LoVo (cell line): ENCODE results near the gene SPATA22.
"Not testable (repeated sequence)": the region's sequence is repeated elsewhere in the genome, so short reads cannot be mapped to it uniquely, and the experiment has no call there.

Source experiments
- DNase-seq: peaks from one replicate; pipeline ENCODE4 v3.0.0-alpha.2; 2016; ENCODE audit warnings: low spot score

Gene SPATA22

DNA sequence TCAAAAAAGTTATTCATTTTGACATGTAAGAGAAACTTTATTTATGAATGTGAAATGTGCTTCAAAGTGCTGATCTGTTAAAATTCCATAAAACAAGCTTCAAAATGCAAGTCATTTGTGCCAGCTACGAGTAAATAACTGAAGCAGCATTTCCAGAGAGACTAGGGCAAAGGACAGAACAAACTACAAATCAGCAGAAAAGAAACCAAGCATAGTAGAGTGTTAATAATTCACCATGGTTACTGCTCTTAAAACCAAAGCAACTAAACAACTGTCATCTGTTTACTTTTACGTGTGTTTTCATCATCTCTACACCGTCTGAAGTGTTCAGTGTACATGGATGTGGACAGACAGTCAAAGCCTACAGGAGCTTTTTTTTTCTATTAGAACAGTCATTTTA, 2.6 kb upstream of the SPATA22 start:
- peak; percentile 15 for DNase-seq

DNA sequence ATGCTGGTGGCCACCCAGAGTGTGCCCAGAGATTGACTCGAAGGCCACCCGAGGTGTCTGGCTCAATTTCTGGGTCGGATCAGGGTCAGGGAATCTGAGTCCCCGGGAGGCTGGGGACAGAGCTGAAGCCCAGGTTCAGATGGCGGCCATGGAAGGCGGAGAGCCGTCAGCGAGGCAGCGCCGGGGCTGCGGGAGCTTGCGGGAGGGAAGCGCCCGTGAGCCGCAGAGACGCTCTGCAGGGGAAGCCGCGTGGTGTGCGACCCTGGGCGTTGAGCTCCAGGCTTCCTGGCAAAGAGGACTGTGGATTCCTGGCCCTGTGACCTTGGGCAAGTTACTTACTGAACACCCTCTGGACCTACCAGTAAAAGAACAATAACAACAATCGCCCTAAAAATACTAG, 518 bp upstream of the SPATA22 start:
- no peak for DNase-seq

DNA sequence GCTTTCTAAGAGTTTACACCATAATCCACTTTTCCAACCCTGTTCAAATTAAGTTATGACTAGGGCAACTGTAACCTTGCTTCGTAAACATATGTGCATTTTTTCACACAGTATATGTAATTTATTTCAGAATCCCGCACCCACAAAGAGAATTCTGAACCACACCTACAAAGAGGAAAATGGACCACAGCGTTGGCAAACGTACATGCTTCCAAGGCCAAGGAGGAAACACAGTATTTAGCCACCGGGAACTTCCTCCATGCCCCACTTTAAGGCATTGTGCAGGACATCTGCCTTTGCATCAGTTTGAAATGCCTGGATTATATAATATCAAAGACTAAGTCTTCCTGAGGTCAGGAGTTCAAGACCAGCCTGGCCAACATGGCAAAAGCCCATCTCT, 2.1 kb downstream of the SPATA22 start:
- DNase-seq, result no peak

DNA sequence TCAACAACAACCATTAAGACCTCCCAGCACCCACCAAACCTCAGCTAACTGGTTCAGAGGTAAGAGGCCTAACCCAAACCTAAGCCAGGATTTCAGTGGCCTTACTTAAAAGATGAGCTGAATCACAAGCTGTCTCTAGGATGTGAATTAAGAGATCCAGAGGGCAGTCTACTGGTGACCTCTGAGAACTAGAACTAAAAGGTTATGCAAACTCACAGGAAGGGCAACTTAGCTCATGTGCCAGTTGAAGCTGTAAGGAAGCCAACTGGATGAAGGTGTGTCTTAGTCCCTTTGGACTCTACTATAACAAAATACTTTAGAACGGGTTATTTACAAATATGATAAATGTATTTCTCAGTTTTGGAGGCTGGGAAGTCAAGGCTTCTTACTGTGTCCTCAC, 5.3 kb downstream of the SPATA22 start:
- not testable (repeated sequence) for DNase-seq

DNA sequence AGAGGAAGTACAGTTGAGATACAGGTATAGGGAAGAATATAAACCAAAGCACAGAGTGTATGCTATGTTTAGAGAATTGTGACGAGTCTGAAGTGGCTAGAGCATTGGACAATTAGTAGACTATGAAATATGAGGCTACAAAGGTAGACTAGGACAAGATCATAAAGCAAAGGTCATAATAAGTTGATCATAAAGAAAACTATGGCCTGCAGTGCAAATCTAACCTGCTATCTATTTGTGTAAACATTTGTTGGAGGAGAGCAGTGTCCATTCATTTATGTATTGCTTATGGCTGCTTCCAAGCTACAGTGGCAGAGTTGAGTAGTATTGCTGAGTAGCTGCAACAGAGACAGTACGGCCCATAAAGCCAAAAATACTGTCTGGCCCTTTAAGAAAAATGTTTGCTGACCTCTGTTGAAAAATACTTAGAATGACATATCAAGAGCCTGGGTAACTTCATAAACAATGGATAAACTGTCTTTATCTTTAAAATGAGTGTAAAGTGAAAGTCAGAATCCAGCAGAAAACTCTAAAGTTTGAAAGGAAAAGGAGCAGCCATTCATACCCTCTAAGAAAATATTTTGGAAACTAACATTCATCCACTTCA, 23.5 kb downstream of the SPATA22 start:
- DNase-seq, result no peak

DNA sequence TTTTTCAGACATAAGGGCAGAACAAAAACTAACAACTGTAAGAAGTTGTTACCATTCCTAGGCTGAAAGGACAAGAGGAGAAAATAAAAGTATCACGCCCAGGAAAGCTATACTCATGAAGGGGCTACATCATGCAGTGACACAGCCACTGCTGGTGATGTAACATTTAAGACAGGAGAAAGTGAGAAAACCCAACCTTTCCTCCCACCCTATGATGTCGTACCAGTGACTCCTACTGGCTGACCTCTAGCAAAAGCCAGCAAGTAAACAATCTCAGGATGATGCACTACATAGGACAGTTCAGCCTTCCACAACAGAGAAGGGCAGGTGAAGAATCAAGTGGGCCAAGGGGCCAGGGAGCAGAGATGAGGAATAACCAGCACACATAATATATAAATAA, 24.0 kb downstream of the SPATA22 start:
- no peak for DNase-seq

DNA sequence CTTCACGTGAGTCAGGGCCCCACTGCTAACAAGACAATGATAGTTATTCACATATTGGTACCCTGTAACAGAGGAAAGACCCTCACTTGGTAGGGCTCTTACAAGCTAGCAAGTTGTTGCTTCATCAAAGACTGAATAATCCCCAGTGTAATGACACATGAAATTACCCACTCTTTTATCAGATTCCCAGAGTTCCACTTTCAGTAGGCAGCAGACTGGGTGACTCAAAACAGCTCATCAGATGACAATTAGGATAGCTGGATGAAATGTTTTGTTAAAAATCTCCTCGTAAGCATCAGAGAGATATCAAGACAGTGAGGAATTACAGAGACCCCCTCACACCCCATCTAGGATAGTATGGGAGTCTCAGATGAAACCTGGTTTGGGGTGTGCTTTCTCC, 31.2 kb downstream of the SPATA22 start:
- DNase-seq, result no peak

DNA sequence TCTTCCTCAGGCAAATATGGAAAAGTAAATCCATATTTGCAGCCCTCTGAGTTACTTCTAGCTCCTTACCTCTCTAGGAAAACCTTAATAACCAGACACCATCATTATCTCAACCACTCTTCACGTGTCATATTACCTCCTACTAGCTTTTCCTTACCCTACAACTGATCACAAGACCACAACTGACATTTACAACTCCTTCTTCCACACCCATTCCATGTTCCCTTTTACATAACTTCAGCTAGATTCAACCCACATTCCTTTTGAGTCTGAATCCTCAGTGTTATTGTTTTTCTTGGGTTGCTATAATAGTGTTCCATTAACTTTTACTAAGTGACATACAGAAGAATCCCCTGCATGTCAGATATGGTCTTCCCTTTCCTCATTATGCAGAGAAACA, 33.3 kb downstream of the SPATA22 start:
- DNase-seq, result no peak

DNA sequence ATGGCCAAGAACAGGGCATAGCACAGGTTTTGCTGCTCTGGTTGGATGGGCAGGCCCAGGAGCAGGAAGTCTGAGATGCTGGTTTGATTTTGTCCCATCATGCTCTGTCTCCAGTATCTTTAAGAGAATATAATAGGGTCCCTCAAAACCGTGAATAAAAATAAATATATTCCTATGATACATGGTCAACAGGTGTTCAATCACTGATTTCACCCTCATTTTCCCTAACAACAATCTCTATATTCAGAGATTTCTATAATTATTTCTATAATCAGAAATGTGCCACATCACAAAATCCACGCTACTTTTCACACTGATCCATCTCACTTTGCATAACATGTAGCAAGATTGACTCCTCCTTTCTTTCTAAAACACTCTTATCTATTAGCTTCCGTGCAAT, 37.9 kb downstream of the SPATA22 start, which contains the start of gene OR1E2:
TSS of gene OR1E2 (minus strand) at position 101 of the 400 bp plus-strand sequence. CDS start at position 101, 0 bp downstream.
- DNase-seq, result no peak

DNA sequence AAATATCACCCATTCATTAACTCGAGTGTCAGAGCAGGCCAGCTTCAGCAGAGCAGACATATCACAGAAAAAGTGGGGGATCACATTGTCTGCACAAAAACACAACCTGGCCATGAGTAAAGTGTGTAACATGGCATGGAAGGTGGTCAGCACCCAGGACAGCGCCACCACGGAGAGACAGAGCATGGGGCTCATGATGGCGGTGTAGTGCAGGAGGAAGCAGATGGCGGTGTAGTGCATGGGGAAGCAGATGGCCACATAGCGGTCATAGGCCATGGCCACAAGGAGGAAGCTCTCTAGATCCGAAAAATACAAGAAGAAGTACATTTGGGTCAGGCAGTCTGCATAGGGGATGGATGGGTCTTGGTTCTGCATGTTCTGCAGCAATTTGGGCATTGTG, 38.4 kb downstream of the SPATA22 start:
- DNase-seq, result not testable (repeated sequence)

DNA sequence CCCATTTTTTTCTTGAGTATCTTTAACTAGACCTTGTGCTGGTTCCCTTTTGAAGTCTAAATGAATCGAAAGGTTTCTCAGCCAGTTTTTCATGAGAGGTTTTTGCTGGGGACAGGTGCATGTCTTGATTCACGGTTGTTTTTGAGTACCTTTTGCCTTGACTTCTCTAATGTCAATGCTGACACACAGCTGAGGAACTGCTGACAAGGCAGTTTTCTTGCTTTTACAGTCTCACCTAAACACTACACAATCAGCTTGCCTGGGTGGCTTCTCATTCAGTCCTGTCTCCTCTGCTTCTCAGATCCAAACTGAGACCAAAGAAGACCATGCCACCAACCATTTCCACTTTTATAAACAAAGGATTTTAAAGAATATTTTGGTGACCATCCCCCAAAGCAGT, 53.4 kb downstream of the SPATA22 start:
- no peak for DNase-seq

DNA sequence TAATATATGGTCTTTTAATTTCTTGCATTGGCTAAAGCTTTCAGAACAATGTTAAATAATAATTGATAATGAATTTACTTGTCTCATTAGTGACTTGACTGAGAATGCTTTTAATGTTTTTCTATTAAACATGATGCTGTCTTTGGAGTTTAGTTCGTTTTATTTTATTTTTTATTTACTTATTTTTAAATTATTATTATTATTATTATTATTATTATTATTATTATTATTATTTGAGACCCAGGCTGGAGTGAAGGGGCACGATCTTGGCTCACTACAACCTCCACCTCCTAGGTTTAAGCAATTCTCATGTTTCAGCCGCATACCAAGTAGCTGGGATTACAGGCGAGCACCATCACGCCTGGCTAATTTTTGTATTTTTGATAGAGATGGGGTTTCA, 56.0 kb downstream of the SPATA22 start:
- DNase-seq, result no peak

DNA sequence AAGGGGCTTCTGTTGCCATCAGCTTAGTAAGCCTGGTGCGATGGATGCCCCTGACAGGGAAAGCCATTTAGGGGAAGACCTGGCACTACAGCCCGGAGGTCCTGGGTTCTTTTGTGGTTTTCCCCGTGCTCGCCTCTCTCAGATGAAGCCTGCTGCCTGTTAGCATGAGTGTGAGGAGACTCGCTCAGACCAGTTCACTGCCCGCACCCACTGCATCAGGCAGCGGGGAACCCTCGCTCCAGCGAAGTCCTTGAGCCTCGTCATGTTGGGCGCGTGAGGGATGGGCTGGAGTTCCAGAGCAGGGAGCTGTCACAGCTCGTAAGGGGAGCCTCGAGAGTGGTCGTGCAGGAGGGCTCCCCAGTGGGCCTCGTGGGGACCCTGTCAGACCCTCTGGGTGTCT, 59.4 kb downstream of the SPATA22 start:
- not testable (repeated sequence) for DNase-seq

DNA sequence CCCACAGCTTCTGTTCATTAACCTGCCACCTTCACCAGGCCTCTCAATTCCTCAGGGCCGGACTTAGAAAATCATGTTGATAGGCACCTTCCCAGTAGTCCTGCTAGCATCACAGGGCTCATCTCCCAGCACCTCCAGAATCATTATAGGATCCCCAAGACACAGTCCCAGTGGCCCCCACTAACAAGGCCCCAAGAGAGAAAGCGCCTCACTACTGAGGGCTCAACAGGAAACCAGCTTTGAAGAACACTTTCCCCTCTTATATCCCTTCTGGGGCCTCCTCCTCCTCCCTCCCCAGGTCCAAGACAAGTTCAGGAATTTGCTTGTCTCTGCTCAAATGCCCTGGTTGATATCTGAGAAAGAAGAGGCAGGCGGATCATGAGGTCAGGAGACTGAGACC, 60.5 kb downstream of the SPATA22 start, which contains the start of gene OR3A3:
TSS of gene OR3A3 (plus strand) at position 301 of the 400 bp plus-strand sequence.
- DNase-seq, result no peak

DNA sequence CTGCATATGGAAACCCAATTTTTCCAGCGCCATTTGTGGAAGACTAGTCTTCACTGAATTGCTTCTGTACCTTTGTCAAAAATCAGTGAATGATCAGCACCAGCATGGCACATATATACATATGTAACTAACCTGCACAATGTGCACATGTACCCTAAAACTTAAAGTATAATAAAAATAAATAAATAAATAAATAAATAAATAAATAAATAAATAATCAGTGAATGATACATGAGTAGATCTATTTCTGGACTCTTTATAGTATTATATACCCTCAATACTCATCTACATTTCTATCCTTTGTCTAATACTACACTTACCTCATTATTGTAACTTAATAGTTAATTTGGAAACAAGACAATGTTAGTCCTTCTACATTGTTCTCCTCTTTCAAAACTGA, 67.8 kb downstream of the SPATA22 start:
- DNase-seq, result not testable (repeated sequence)

DNA sequence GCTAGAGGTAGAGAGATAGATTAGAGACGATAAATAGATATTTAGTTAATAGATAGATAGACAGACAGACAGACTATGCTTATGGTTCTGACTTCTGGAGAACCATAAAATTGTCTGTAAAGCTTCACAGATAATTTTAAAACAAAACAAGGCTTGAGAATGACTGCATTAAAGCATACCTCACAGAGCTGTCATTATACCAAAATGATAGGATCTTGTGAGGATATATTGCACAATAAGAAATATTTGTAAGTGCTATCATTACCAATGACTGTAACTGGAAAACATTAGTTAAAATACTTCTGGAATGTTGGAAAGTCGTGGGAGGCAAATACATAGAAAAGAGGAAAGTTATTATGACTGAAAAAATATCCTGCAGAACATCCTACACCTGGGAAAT, 69.8 kb downstream of the SPATA22 start:
- DNase-seq, result no peak

DNA sequence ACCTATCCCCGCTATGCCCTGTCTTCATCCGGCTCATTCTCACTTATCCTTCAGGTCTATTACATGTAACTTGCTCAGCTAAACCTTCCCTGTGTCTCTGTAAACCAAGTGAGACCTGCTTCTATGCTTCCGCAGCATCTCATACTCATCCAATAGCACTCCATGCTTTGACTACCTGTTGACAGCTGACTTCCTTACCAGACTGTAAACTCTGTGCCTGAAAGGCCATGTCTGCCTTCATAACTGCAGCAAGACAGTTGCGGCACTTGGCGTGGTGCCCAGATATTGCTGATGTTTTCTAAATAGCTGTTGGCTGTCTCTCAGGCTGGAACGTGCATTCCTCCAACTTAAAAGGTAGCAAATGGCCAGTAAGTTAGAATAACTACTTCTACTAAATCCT, 71.6 kb downstream of the SPATA22 start:
- no peak for DNase-seq

DNA sequence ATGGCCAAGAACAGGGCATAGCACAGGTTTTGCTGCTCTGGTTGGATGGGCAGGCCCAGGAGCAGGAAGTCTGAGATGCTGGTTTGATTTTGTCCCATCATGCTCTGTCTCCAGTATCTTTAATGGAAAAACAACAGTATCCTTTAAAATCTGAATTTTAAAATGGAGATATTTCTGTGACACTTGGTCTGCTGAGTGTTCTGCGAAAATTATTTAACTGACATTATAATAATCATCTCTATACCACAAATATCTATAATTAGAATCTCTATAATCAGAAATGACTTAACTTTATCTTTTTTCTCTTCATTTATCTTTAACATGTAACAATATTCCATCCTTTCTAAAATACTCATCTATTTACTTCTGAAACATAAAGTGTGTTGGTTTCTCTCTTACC, 73.3 kb downstream of the SPATA22 start, which contains the start of gene OR1E1:
TSS of gene OR1E1 (minus strand) at position 101 of the 400 bp plus-strand sequence. CDS start at position 101, 0 bp downstream.
- no peak for DNase-seq

DNA sequence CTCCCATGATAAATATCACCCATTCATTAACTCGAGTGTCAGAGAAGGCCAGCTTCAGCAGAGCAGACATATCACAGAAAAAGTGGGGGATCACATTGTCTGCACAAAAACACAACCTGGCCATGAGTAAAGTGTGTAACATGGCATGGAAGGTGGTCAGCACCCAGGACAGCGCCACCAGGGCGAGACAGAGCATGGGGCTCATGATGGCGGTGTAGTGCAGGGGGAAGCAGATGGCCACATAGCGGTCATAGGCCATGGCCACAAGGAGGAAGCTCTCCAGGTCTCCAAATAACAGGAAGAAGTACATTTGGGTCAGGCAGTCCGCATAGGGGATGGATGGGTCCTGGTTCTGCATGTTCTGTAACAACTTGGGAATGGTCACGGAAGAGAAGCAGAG, 73.8 kb downstream of the SPATA22 start:
- not testable (repeated sequence) for DNase-seq
